Sigmoid colon (tissue), 3 donors: ENCODE data around the gene OXSM.

Experiments
- CTCF ChIP-seq, 4 experiments: fragments of 450-650 bp in 3 of 4; fragments of 200-600 bp in 1 of 4; IDR thresholded peaks; one replicate each; pipeline ENCODE4 v1.5.1; 2016 to 2019; ENCODE audit warnings: antibody characterized with exemption in 4 of 4, mild to moderate bottlenecking in 3 of 4, moderate library complexity in 2 of 4
- POLR2A ChIP-seq, 2 donors: fragments of 450-650 bp; IDR thresholded peaks; one replicate each; pipeline ENCODE4 v1.6.1; 2016; ENCODE audit warnings: antibody characterized with exemption in 2 of 2, mild to moderate bottlenecking in 2 of 2, moderate library complexity in 2 of 2

DNA sequence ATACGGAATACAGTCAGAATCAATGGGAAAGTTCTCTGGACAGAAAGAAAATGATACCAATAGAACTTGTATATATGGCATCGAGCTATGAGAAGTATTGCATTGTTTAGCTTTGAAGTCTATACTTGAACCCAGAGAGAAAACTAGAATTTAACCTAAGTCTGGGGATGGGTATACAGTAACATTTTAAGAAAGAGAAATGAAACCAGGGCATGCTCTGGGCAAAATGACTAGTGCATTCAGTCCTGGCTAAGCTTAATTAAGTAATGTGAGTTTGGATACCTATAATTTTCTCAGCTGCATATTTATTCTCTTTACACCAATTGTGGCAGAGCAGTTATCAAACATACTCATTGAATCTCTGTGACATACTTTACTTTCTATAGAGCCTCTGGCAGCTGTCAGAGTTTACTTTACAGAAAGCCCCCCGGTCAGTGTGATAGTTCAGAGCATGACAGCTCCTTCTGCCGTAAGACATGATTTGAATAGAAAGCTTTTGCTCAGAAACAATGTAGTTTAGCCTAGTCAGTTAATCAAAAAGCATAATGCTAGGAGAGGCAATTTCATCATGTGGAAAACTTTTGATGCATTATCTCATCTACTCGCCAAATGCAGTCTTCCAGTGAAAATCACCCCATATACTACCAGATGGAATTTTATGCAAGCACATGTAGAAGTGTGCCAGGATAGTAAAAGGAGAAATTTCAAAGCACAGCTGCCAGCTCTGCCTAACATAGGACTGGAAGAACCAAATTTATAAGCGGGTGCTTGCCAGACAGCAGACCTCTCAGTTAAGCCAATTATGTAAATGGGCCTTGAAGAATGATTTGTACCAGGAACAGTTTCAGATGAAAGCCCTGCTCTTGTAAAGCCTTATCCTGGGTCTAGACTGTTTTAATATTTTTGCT lies 40.7 kb downstream of the OXSM start:
- no peak for TF ChIP-seq CTCF (IDR thresholded peaks at IDR 0.05)
- no peak for TF ChIP-seq POLR2A (IDR thresholded peaks at IDR 0.05)
